ENCODE data around the gene FRAS1. TPM values are rescaled to one million over a fixed set of nuclear protein-coding genes. Genes with fewer than 3 reads are reported as not detected.
"Not testable (repeated sequence)": the region's sequence is repeated elsewhere in the genome, so short reads cannot be mapped to it uniquely, and the experiment has no call there.

FRAS1 gene
- total RNA-seq, 2 donors from 2014 or later: not detected

- no peak overlapping the region for H3K27ac Mint-ChIP-seq
- H3K9me3 ChIP-seq (ENCODE audit: control insufficient read depth, low read length, poor library complexity, severe bottlenecking): no peaks in the 10 kb centered on the region
- H3K4me1 Mint-ChIP-seq: peaks cover 3% of the 10 kb centered on the region
- H3K27me3 Mint-ChIP-seq: peaks cover 37% of the 10 kb centered on the region
- H3K4me3 Mint-ChIP-seq: no peak overlapping the region
- DNase-seq: no peak
- ATAC-seq: no peak
- H3K36me3 Mint-ChIP-seq (ENCODE audit: low read depth): peaks cover 2% of the 10 kb centered on the region
Observed at GRCh38 chr4:78543424-78544125, 486.5 kb downstream of the FRAS1 start.

GRCh38 chr4:78544678-78545077 lies 487.6 kb downstream of the FRAS1 start:
- peaks cover 2% of the 10 kb centered on the region for H3K36me3 Mint-ChIP-seq (ENCODE audit: low read depth)
- H3K4me3 Mint-ChIP-seq: no peak overlapping the region
- ATAC-seq: no peak
- H3K9me3 ChIP-seq (ENCODE audit: control insufficient read depth, low read length, poor library complexity, severe bottlenecking): no peaks in the 10 kb centered on the region
- DNase-seq: no peak
- peaks cover 3% of the 10 kb centered on the region for H3K4me1 Mint-ChIP-seq
- peaks cover 38% of the 10 kb centered on the region for H3K27me3 Mint-ChIP-seq
- H3K27ac Mint-ChIP-seq: no peak overlapping the region

- Mint-ChIP-seq H3K4me3 (no peak overlapping the region), H3K27me3 (peaks cover 44% of the 10 kb centered on the region), H3K36me3 (ENCODE audit: low read depth) (peaks cover 2% of the 10 kb centered on the region), H3K4me1 (peaks cover 3% of the 10 kb centered on the region), H3K27ac (no peak overlapping the region)
- ATAC-seq: no peak
- no peaks in the 10 kb centered on the region for H3K9me3 ChIP-seq (ENCODE audit: control insufficient read depth, low read length, poor library complexity, severe bottlenecking)
- DNase-seq: no peak
Observed at GRCh38 chr4:78545275-78546246, 488.4 kb downstream of the FRAS1 start.

GRCh38 chr4:78547899-78548298 lies 490.8 kb downstream of the FRAS1 start:
- H3K4me1 Mint-ChIP-seq; H3K36me3 Mint-ChIP-seq (ENCODE audit: low read depth); DNase-seq; ATAC-seq; H3K9me3 ChIP-seq (ENCODE audit: control insufficient read depth, low read length, poor library complexity, severe bottlenecking); H3K4me3 Mint-ChIP-seq; H3K27ac Mint-ChIP-seq: not testable (repeated sequence)
- H3K27me3 Mint-ChIP-seq: peaks cover 39% of the 10 kb centered on the region

- H3K27ac Mint-ChIP-seq; DNase-seq; H3K4me1 Mint-ChIP-seq; H3K4me3 Mint-ChIP-seq; H3K9me3 ChIP-seq (ENCODE audit: control insufficient read depth, low read length, poor library complexity, severe bottlenecking); H3K36me3 Mint-ChIP-seq (ENCODE audit: low read depth); ATAC-seq: not testable (repeated sequence)
- H3K27me3 Mint-ChIP-seq: peaks cover 42% of the 10 kb centered on the region
Observed at GRCh38 chr4:78548889-78549288, 491.8 kb downstream of the FRAS1 start.

GRCh38 chr4:78551420-78552351 lies 494.6 kb downstream of the FRAS1 start, which contains the start of gene ANXA3:
Gene ANXA3, plus strand, starts transcription at chr4:78551770. Its CDS starts 2,704 bp downstream, at chr4:78554474.
- Mint-ChIP-seq H3K27me3 (peaks cover 51% of the 10 kb centered on the region), H3K27ac (no peak within 1 kb of the TSS), H3K36me3 (ENCODE audit: low read depth) (peaks cover 3% of the 10 kb centered on the region), H3K4me1 (peaks cover 4% of the 10 kb centered on the region), H3K4me3 (peak within 1 kb of the TSS; percentile 84)
- no peaks in the 10 kb centered on the region for H3K9me3 ChIP-seq (ENCODE audit: control insufficient read depth, low read length, poor library complexity, severe bottlenecking)
- ATAC-seq: no peak
- DNase-seq: no peak

GRCh38 chr4:78552389-78553042 lies 495.4 kb downstream of the FRAS1 start:
- peaks cover 3% of the 10 kb centered on the region for H3K36me3 Mint-ChIP-seq (ENCODE audit: low read depth)
- ATAC-seq (no peak), DNase-seq (no peak)
- H3K27ac Mint-ChIP-seq: no peak overlapping the region
- H3K4me1 Mint-ChIP-seq: peaks cover 4% of the 10 kb centered on the region
- no peak overlapping the region for H3K4me3 Mint-ChIP-seq
- H3K9me3 ChIP-seq (ENCODE audit: control insufficient read depth, low read length, poor library complexity, severe bottlenecking): no peaks in the 10 kb centered on the region
- H3K27me3 Mint-ChIP-seq: peaks cover 57% of the 10 kb centered on the region

GRCh38 chr4:78553043-78553396 lies 495.9 kb downstream of the FRAS1 start:
- peaks cover 3% of the 10 kb centered on the region for H3K36me3 Mint-ChIP-seq (ENCODE audit: low read depth)
- DNase-seq: no peak
- no peaks in the 10 kb centered on the region for H3K9me3 ChIP-seq (ENCODE audit: control insufficient read depth, low read length, poor library complexity, severe bottlenecking)
- H3K4me1 Mint-ChIP-seq: peaks cover 4% of the 10 kb centered on the region
- no peak for ATAC-seq
- H3K4me3 Mint-ChIP-seq: no peak overlapping the region
- H3K27me3 Mint-ChIP-seq: peaks cover 62% of the 10 kb centered on the region
- no peak overlapping the region for H3K27ac Mint-ChIP-seq

GRCh38 chr4:78553529-78554060 lies 496.5 kb downstream of the FRAS1 start:
- Mint-ChIP-seq H3K36me3 (ENCODE audit: low read depth) (peaks cover 3% of the 10 kb centered on the region), H3K27ac (no peak overlapping the region), H3K4me3 (no peak overlapping the region), H3K27me3 (peaks cover 64% of the 10 kb centered on the region), H3K4me1 (peaks cover 4% of the 10 kb centered on the region)
- DNase-seq (no peak), ATAC-seq (no peak)
- H3K9me3 ChIP-seq (ENCODE audit: control insufficient read depth, low read length, poor library complexity, severe bottlenecking): no peaks in the 10 kb centered on the region

- H3K4me1 Mint-ChIP-seq: no peaks in the 10 kb centered on the region
- DNase-seq (no peak), ATAC-seq (no peak)
- H3K4me3 Mint-ChIP-seq: no peak overlapping the region
- H3K27ac Mint-ChIP-seq: no peak overlapping the region
- no peaks in the 10 kb centered on the region for H3K36me3 Mint-ChIP-seq (ENCODE audit: low read depth)
- no peaks in the 10 kb centered on the region for H3K9me3 ChIP-seq (ENCODE audit: control insufficient read depth, low read length, poor library complexity, severe bottlenecking)
- H3K27me3 Mint-ChIP-seq: peaks cover 54% of the 10 kb centered on the region
Observed at GRCh38 chr4:78556665-78557064, 499.5 kb downstream of the FRAS1 start.

- no peaks in the 10 kb centered on the region for H3K4me1 Mint-ChIP-seq
- H3K9me3 ChIP-seq (ENCODE audit: control insufficient read depth, low read length, poor library complexity, severe bottlenecking): no peaks in the 10 kb centered on the region
- no peak for DNase-seq
Observed at GRCh38 chr4:78557841-78558240, 500.7 kb downstream of the FRAS1 start.

GRCh38 chr4:78558410-78558809 lies 501.3 kb downstream of the FRAS1 start:
- no peaks in the 10 kb centered on the region for H3K9me3 ChIP-seq (ENCODE audit: control insufficient read depth, low read length, poor library complexity, severe bottlenecking)
- no peaks in the 10 kb centered on the region for H3K4me1 Mint-ChIP-seq
- H3K36me3 Mint-ChIP-seq (ENCODE audit: low read depth): no peaks in the 10 kb centered on the region
- peaks cover 64% of the 10 kb centered on the region for H3K27me3 Mint-ChIP-seq
- no peak overlapping the region for H3K27ac Mint-ChIP-seq
- ATAC-seq: no peak
- H3K4me3 Mint-ChIP-seq: no peak overlapping the region
- DNase-seq: no peak

More at GRCh38 chr4:78557841-78558240, 500.7 kb downstream of the FRAS1 start:
- Mint-ChIP-seq H3K36me3 (ENCODE audit: low read depth) (no peaks in the 10 kb centered on the region), H3K27ac (no peak overlapping the region), H3K27me3 (peaks cover 60% of the 10 kb centered on the region), H3K4me3 (no peak overlapping the region)
- ATAC-seq: no peak
